Measurements from ENCODE around the gene C14orf93. TPM values are rescaled to one million over a fixed set of nuclear protein-coding genes. Genes with fewer than 3 reads are reported as not detected.
"Not testable (repeated sequence)": the region's sequence is repeated elsewhere in the genome, so short reads cannot be mapped to it uniquely, and the experiment has no call there.

C14orf93 gene
- total RNA-seq, 6 experiments from 2014 or later = 3.6 to 7.0 (median 5.7) TPM

DNA sequence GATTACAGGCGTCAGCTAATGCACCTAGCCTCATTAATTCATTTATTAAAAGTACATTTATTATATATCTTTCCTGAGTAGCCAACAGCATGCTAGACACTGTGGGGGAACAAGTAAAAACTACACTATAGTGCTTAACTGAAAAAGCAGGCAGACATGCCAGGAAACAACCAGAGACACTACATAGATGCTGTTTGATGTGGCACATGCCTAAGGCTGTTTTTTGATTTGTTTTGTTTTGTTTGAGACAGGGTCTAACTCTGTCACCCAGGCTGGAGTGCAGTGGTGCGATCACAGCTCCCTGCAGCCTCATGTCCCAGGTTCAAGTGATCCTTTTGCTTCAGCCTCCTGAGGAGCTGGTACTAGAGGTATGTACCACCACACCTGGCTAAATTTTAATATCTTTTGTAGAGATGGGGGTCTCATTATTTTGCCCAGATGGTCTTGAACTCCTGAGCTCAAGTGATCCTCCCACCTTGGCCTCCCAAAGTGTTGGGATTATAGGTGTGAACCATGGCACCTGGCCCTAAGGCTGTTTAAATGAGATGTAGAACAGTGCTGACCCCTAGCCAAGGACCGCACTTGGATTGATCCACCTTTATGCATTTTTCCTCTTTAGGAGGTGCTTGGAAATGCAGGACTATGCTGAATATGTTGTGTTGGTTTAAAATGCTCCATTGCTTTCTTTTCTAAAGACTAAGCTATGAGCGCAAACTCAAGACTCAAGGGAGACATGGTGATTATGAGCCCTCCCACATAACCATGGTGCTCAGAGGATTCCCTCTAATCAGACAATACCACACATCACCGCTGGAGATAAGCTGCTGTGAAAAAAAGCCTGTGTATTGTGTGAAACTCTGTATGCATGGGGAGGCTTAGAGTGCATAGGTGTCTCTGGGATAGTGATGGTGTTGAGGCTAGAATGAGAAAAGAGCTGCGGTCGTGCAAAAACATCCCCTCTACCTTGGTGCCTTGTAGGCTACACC lies 10.5 kb upstream of the C14orf93 start:
- Mint-ChIP-seq H3K9me3 (no peaks in the 10 kb centered on the region), H3K36me3 (ENCODE audit: low read depth) (peaks cover 9% of the 10 kb centered on the region), H3K4me3 (no peak overlapping the region), H3K27ac (no peak overlapping the region), H3K27me3 (ENCODE audit: insufficient read depth) (no peaks in the 10 kb centered on the region; the same call in 1 of the 2 replicates), H3K4me1 (ENCODE audit: low read depth) (peaks cover 16% of the 10 kb centered on the region)
- DNase-seq = no peak
- TF ChIP-seq, protein P1, sequence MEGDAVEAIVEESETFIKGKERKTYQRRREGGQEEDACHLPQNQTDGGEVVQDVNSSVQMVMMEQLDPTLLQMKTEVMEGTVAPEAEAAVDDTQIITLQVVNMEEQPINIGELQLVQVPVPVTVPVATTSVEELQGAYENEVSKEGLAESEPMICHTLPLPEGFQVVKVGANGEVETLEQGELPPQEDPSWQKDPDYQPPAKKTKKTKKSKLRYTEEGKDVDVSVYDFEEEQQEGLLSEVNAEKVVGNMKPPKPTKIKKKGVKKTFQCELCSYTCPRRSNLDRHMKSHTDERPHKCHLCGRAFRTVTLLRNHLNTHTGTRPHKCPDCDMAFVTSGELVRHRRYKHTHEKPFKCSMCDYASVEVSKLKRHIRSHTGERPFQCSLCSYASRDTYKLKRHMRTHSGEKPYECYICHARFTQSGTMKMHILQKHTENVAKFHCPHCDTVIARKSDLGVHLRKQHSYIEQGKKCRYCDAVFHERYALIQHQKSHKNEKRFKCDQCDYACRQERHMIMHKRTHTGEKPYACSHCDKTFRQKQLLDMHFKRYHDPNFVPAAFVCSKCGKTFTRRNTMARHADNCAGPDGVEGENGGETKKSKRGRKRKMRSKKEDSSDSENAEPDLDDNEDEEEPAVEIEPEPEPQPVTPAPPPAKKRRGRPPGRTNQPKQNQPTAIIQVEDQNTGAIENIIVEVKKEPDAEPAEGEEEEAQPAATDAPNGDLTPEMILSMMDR (IDR thresholded peaks at IDR 0.05) = no peak

DNA sequence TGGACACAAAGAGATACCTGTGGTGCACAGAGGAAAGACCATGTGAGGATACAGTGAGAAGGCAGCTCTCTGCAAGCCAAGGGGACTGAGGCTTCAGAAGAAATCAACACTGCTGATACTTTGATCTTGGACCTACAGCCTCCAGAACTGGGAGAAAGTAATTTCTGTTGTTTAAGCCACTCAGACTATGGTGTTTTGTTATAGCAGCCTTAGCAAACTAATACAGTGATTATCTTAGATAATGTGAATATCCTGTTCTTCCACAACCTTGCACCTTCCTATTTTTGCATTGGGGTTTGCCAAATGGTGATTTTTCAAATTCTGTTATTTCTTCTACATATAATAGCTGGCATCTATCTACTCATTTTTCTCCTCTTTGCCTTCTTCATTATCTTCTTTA lies 8.2 kb upstream of the C14orf93 start:
- H3K27ac Mint-ChIP-seq = no peak overlapping the region
- no peak overlapping the region for H3K4me3 Mint-ChIP-seq
- no peaks in the 10 kb centered on the region; the same call in 1 of the 2 replicates for H3K27me3 Mint-ChIP-seq (ENCODE audit: insufficient read depth)
- TF ChIP-seq, protein P1 (IDR thresholded peaks at IDR 0.05) = no peak
- H3K4me1 Mint-ChIP-seq (ENCODE audit: low read depth) = peaks cover 6% of the 10 kb centered on the region; the same call in 1 of the 2 replicates
- no peaks in the 10 kb centered on the region for H3K36me3 Mint-ChIP-seq (ENCODE audit: low read depth)
- DNase-seq = no peak
- no peaks in the 10 kb centered on the region for H3K9me3 Mint-ChIP-seq

GRCh38 chr14:23017091-23017490 lies 7.1 kb upstream of the C14orf93 start:
- no peak overlapping the region for H3K4me3 Mint-ChIP-seq
- no peaks in the 10 kb centered on the region for H3K36me3 Mint-ChIP-seq (ENCODE audit: low read depth)
- no peaks in the 10 kb centered on the region; the same call in 1 of the 2 replicates for H3K27me3 Mint-ChIP-seq (ENCODE audit: insufficient read depth)
- peaks cover 6% of the 10 kb centered on the region; the same call in 1 of the 2 replicates for H3K4me1 Mint-ChIP-seq (ENCODE audit: low read depth)
- no peaks in the 10 kb centered on the region for H3K9me3 Mint-ChIP-seq
- TF ChIP-seq, protein P1 (IDR thresholded peaks at IDR 0.05) = no peak
- no peak for DNase-seq
- no peak overlapping the region for H3K27ac Mint-ChIP-seq

- Mint-ChIP-seq H3K36me3 (ENCODE audit: low read depth) (no peaks in the 10 kb centered on the region), H3K4me3 (no peak overlapping the region), H3K4me1 (ENCODE audit: low read depth) (peaks cover 11% of the 10 kb centered on the region; the same call in 1 of the 2 replicates), H3K27ac (no peak overlapping the region), H3K9me3 (no peaks in the 10 kb centered on the region), H3K27me3 (ENCODE audit: insufficient read depth) (no peaks in the 10 kb centered on the region; the same call in 1 of the 2 replicates)
- DNase-seq = no peak
- TF ChIP-seq, protein P1 (IDR thresholded peaks at IDR 0.05) = no peak
Observed at GRCh38 chr14:23015618-23016017, 5.7 kb upstream of the C14orf93 start.

- H3K9me3 Mint-ChIP-seq; H3K4me3 Mint-ChIP-seq; H3K36me3 Mint-ChIP-seq (ENCODE audit: low read depth); H3K27me3 Mint-ChIP-seq (ENCODE audit: insufficient read depth); DNase-seq; H3K27ac Mint-ChIP-seq: not testable (repeated sequence)
- H3K4me1 Mint-ChIP-seq (ENCODE audit: low read depth) = peaks cover 30% of the 10 kb centered on the region
Observed at GRCh38 chr14:23013749-23014054, 3.8 kb upstream of the C14orf93 start.

GRCh38 chr14:23013054-23013748 lies 3.3 kb upstream of the C14orf93 start:
- H3K27ac Mint-ChIP-seq = no peak overlapping the region
- TF ChIP-seq, protein P1 (IDR thresholded peaks at IDR 0.05) = no peak
- peaks cover 4% of the 10 kb centered on the region for H3K27me3 Mint-ChIP-seq (ENCODE audit: insufficient read depth)
- peaks cover 35% of the 10 kb centered on the region for H3K4me1 Mint-ChIP-seq (ENCODE audit: low read depth)
- H3K36me3 Mint-ChIP-seq (ENCODE audit: low read depth) = no peaks in the 10 kb centered on the region
- no peak overlapping the region for H3K4me3 Mint-ChIP-seq
- no peaks in the 10 kb centered on the region for H3K9me3 Mint-ChIP-seq
- DNase-seq = no peak
